Parathyroid adenoma (tissue), 2 donors: ENCODE data around the gene C9orf43.

ENCODE experiments used
- H2AFZ ChIP-seq: fragments of 300-600 bp; sonication (generic); one replicate; pipeline ENCODE4 v1.7.0; 2017; ENCODE audit warnings: antibody characterized with exemption, mild to moderate bottlenecking
- H3K27ac ChIP-seq: fragments of 300-600 bp; sonication (generic); one replicate; pipeline ENCODE4 v1.7.0; 2017
- H3K27me3 ChIP-seq: fragments of 300-600 bp; sonication (generic); one replicate; pipeline ENCODE4 v1.7.0; 2017; ENCODE audit warnings: low read length; ENCODE audit not compliant: control insufficient read depth, insufficient read depth
- H3K36me3 ChIP-seq: fragments of 300-600 bp; sonication (generic); one replicate; pipeline ENCODE4 v1.7.0; 2017; ENCODE audit warnings: low read length; ENCODE audit not compliant: control insufficient read depth, insufficient read depth
- H3K4me1 ChIP-seq: fragments of 300-600 bp; sonication (generic); one replicate; pipeline ENCODE4 v1.7.0; 2017; ENCODE audit warnings: control low read depth
- H3K4me2 ChIP-seq: fragments of 300-600 bp; sonication (generic); one replicate; pipeline ENCODE4 v1.7.0; 2017; ENCODE audit warnings: low read length
- H3K4me3 ChIP-seq: fragments of 300-600 bp; sonication (generic); one replicate; pipeline ENCODE4 v1.7.0; 2017; ENCODE audit warnings: low read depth, low read length
- H3K79me2 ChIP-seq: fragments of 300-600 bp; sonication (generic); one replicate; pipeline ENCODE4 v1.7.0; 2017; ENCODE audit warnings: control low read depth
- H3K9ac ChIP-seq: fragments of 300-600 bp; sonication (generic); one replicate; pipeline ENCODE4 v1.7.0; 2017; ENCODE audit warnings: mild to moderate bottlenecking
- H3K9me3 ChIP-seq: fragments of 300-600 bp; sonication (generic); one replicate; pipeline ENCODE4 v1.7.0; 2017; ENCODE audit warnings: low read length; ENCODE audit not compliant: control insufficient read depth
- CTCF ChIP-seq: fragments of 300-600 bp; sonication (generic); IDR thresholded peaks from one replicate; pipeline ENCODE4 v1.7.0; 2017; ENCODE audit warnings: antibody characterized with exemption, mild to moderate bottlenecking
- donor health status: primary hyperparathyroidism.

Gene C9orf43

GRCh38 chr9:113389451-113389850 is 21.1 kb upstream of the C9orf43 start:
- Histone ChIP-seq H3K27me3 (no peaks in the 10 kb centered on the region), H3K36me3 (no peaks in the 10 kb centered on the region), H3K4me3 (no peak overlapping the region), H2AFZ (no peak overlapping the region), H3K4me1 (no peaks in the 10 kb centered on the region), H3K9ac (no peak overlapping the region), H3K4me2 (no peak overlapping the region), H3K79me2 (no peaks in the 10 kb centered on the region), H3K27ac (no peak overlapping the region), H3K9me3 (no peaks in the 10 kb centered on the region)
- TF ChIP-seq CTCF: no peak

- Histone ChIP-seq H3K9ac (no peak overlapping the region), H3K79me2 (no peaks in the 10 kb centered on the region), H3K27ac (no peak overlapping the region), H3K4me1 (no peaks in the 10 kb centered on the region), H3K27me3 (no peaks in the 10 kb centered on the region), H3K36me3 (no peaks in the 10 kb centered on the region), H3K4me2 (no peak overlapping the region), H3K4me3 (no peak overlapping the region), H3K9me3 (no peaks in the 10 kb centered on the region), H2AFZ (no peak overlapping the region)
- no peak for TF ChIP-seq CTCF
Observed at GRCh38 chr9:113390192-113390960, 20.2 kb upstream of the C9orf43 start.

GRCh38 chr9:113391917-113392316 is 18.6 kb upstream of the C9orf43 start:
- Histone ChIP-seq H3K9me3 (no peaks in the 10 kb centered on the region), H2AFZ (no peak overlapping the region), H3K9ac (no peak overlapping the region), H3K4me3 (no peak overlapping the region), H3K27me3 (no peaks in the 10 kb centered on the region), H3K36me3 (no peaks in the 10 kb centered on the region), H3K79me2 (no peaks in the 10 kb centered on the region), H3K4me1 (no peaks in the 10 kb centered on the region), H3K27ac (no peak overlapping the region), H3K4me2 (no peak overlapping the region)
- no peak for TF ChIP-seq CTCF

GRCh38 chr9:113393281-113393680 is 17.3 kb upstream of the C9orf43 start:
- no peaks in the 10 kb centered on the region for H3K36me3 ChIP-seq
- TF ChIP-seq CTCF: no peak
- H3K27ac ChIP-seq: no peak overlapping the region
- H3K27me3 ChIP-seq: no peaks in the 10 kb centered on the region
- H3K4me1 ChIP-seq: no peaks in the 10 kb centered on the region
- H3K9ac ChIP-seq: no peak overlapping the region
- no peak overlapping the region for H3K4me2 ChIP-seq
- H3K4me3 ChIP-seq: no peak overlapping the region
- no peaks in the 10 kb centered on the region for H3K79me2 ChIP-seq
- H2AFZ ChIP-seq: no peak overlapping the region
- no peaks in the 10 kb centered on the region for H3K9me3 ChIP-seq
